Neural cell (in vitro differentiated cells): ENCODE data around the gene RPL38. TPM values are rescaled to one million over a fixed set of nuclear protein-coding genes. Genes with fewer than 3 reads are reported as not detected.

Experiments
- H2AFZ ChIP-seq: fragments of 200-600, 300-800 bp; sonication (generic), shearing (Covaris generic); 2 replicates; pipeline ENCODE4 v1.6.0; 2014; ENCODE audit warnings: low read depth, mild to moderate bottlenecking, antibody characterized with exemption, low read length, moderate library complexity
- H3F3A ChIP-seq: fragments of 200-600 bp; shearing (Covaris generic); 2 replicates; pipeline ENCODE4 v1.6.1; 2016; ENCODE audit warnings: mild to moderate bottlenecking, moderate library complexity, mixed read lengths, antibody characterized with exemption, low read length; ENCODE audit not compliant: insufficient read depth, poor library complexity, severe bottlenecking
- H3K27ac ChIP-seq: fragments of 200-600, 300-800 bp; sonication (generic), shearing (Covaris generic); 2 replicates; pipeline ENCODE4 v1.5.1; 2014; ENCODE audit warnings: mild to moderate bottlenecking, low read length, moderate library complexity
- H3K27me3 ChIP-seq: fragments of 300-800, 200-600 bp; sonication (generic), shearing (Covaris generic); 2 replicates; pipeline ENCODE4 v1.6.0; 2014; ENCODE audit warnings: mild to moderate bottlenecking, low read depth, low read length, moderate library complexity; ENCODE audit not compliant: insufficient read depth
- H3K36me3 ChIP-seq: fragments of 300-800, 200-600 bp; sonication (generic), shearing (Covaris generic); 2 replicates; pipeline ENCODE4 v1.5.1; 2014; ENCODE audit warnings: mild to moderate bottlenecking, antibody characterized with exemption, low read length, moderate library complexity; ENCODE audit not compliant: insufficient read depth
- H3K4me2 ChIP-seq: fragments of 300-800, 200-600 bp; sonication (generic), shearing (Covaris generic); 2 replicates; pipeline ENCODE4 v1.6.0; 2014; ENCODE audit warnings: mild to moderate bottlenecking, low read length
- H3K4me3 ChIP-seq: fragments of 300-800, 200-600 bp; sonication (generic), shearing (Covaris generic); 2 replicates; pipeline ENCODE4 v1.5.1; 2014; ENCODE audit warnings: mild to moderate bottlenecking, low read length, moderate library complexity
- H3K79me2 ChIP-seq: fragments of 200-600 bp; shearing (Covaris generic); replicated peaks from 2 replicates; pipeline ENCODE4 v1.6.0; 2014; ENCODE audit warnings: mild to moderate bottlenecking, low read length, moderate library complexity; ENCODE audit not compliant: insufficient read depth
- H3K9ac ChIP-seq: fragments of 300-800, 200-600 bp; sonication (generic), shearing (Covaris generic); 2 replicates; pipeline ENCODE4 v1.6.1; 2016; ENCODE audit warnings: mild to moderate bottlenecking, low read length, mixed read lengths
- H3K9me2 ChIP-seq: fragments of 200-600 bp; shearing (Covaris generic); 2 replicates; pipeline ENCODE4 v1.6.1; 2016; ENCODE audit warnings: mild to moderate bottlenecking, low read length, mixed read lengths; ENCODE audit not compliant: insufficient read depth
- H3K9me3 ChIP-seq: fragments of 200-600, 300-800 bp; sonication (generic), shearing (Covaris generic); 2 replicates; pipeline ENCODE4 v1.6.1; 2016; ENCODE audit warnings: mild to moderate bottlenecking, mixed run types, low read length, moderate library complexity, mixed read lengths
- H4K20me1 ChIP-seq: fragments of 200-600 bp; shearing (Covaris generic); 2 replicates; pipeline ENCODE4 v1.6.1; 2016; ENCODE audit warnings: mild to moderate bottlenecking, mixed run types; ENCODE audit not compliant: insufficient read depth
- EP300 ChIP-seq: fragments of 450-650 bp; conservative IDR thresholded peaks from 2 replicates; pipeline ENCODE4 v1.6.1; 2014; ENCODE audit warnings: antibody characterized with exemption, mild to moderate bottlenecking, moderate library complexity; ENCODE audit not compliant: poor library complexity, severe bottlenecking
- EZH2 ChIP-seq: fragments of 200-600, 300-800 bp; shearing (Covaris generic), sonication (generic); IDR thresholded peaks from 2 replicates; pipeline ENCODE4 v1.6.1; 2014; ENCODE audit warnings: antibody characterized with exemption, low read length, borderline replicate concordance, mild to moderate bottlenecking; ENCODE audit not compliant: insufficient read depth, poor library complexity, severe bottlenecking
- MXI1 ChIP-seq: fragments of 450-650 bp; conservative IDR thresholded peaks from 2 replicates; pipeline ENCODE4 v1.6.1; 2014; ENCODE audit warnings: antibody characterized with exemption, mild to moderate bottlenecking; ENCODE audit not compliant: poor library complexity, severe bottlenecking
- POLR2AphosphoS5 ChIP-seq: IDR thresholded peaks from 2 replicates; pipeline ENCODE4 v1.6.1; 2012
- RAD21 ChIP-seq: fragments of 450-650 bp; conservative IDR thresholded peaks from 2 replicates; pipeline ENCODE4 v1.6.1; 2014; ENCODE audit warnings: antibody characterized with exemption, mild to moderate bottlenecking, moderate library complexity
- SMC3 ChIP-seq: fragments of 450-650 bp; conservative IDR thresholded peaks from 2 replicates; pipeline ENCODE4 v1.6.1; 2014; ENCODE audit warnings: antibody characterized with exemption, mild to moderate bottlenecking, moderate library complexity; ENCODE audit not compliant: poor library complexity
- TAF1 ChIP-seq: IDR thresholded peaks from 2 replicates; pipeline ENCODE4 v1.6.1; 2012; ENCODE audit warnings: low read depth
- polyA plus RNA-seq: library from polyadenylated mRNA; depleted of rRNA; stranded (reverse); fragments of >200 nt; gene quantifications from 2 replicates; pipeline ENCODE4 v1.2.3, GENCODE V29; 2014
- TF ChIP-seq, protein P1 (sequence below): fragments of 450-650 bp; IDR thresholded peaks from 2 replicates; pipeline ENCODE4 v1.5.1; 2014; ENCODE audit warnings: antibody characterized with exemption, mild to moderate bottlenecking, moderate library complexity; ENCODE audit not compliant: poor library complexity, severe bottlenecking
- TF ChIP-seq, protein P2 (sequence below): IDR thresholded peaks from 2 replicates; pipeline ENCODE4 v1.6.1; 2012; ENCODE audit warnings: borderline replicate concordance

Gene RPL38
- polyA plus RNA-seq, 1 donor from 2014 or later: 378 TPM

DNA sequence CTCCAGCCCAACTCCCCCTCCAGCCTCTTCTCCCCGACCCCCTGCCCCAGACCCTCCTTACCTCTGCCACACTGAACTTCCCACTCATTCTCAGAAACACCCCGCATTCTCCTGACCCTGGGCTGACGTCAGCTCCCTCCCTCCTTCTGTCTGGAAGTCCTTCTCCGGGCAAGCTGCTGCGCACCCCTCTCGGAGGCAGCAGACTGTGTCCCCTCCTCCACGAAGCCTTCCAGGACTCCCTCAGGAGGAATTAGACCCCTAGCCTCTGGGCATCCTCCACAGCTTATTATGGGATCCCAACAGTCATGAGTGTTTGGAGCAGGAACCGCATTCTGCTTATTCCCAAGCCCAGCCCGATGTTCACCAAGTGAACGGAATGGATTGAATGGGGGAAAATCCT lies 3.4 kb upstream of the RPL38 start:
- Histone ChIP-seq H3K36me3 (no peaks in the 10 kb centered on the region), H3K79me2 (peaks cover 14% of the 10 kb centered on the region), H3K4me3 (no peak overlapping the region), H3K27me3 (no peaks in the 10 kb centered on the region), H3K27ac (no peak overlapping the region), H3F3A (no peaks in the 10 kb centered on the region), H3K9me3 (no peaks in the 10 kb centered on the region), H3K9me2 (no peaks in the 10 kb centered on the region), H4K20me1 (no peaks in the 10 kb centered on the region), H3K4me2 (no peak overlapping the region), H3K9ac (no peak overlapping the region), H2AFZ (no peak overlapping the region)
- TF ChIP-seq EP300 (no peak), TAF1 (no peak), MXI1 (no peak), RAD21 (no peak), POLR2AphosphoS5 (no peak), EZH2 (no peak), SMC3 (no peak)
- TF ChIP-seq, protein P1, sequence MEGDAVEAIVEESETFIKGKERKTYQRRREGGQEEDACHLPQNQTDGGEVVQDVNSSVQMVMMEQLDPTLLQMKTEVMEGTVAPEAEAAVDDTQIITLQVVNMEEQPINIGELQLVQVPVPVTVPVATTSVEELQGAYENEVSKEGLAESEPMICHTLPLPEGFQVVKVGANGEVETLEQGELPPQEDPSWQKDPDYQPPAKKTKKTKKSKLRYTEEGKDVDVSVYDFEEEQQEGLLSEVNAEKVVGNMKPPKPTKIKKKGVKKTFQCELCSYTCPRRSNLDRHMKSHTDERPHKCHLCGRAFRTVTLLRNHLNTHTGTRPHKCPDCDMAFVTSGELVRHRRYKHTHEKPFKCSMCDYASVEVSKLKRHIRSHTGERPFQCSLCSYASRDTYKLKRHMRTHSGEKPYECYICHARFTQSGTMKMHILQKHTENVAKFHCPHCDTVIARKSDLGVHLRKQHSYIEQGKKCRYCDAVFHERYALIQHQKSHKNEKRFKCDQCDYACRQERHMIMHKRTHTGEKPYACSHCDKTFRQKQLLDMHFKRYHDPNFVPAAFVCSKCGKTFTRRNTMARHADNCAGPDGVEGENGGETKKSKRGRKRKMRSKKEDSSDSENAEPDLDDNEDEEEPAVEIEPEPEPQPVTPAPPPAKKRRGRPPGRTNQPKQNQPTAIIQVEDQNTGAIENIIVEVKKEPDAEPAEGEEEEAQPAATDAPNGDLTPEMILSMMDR: no peak
- TF ChIP-seq, protein P2, sequence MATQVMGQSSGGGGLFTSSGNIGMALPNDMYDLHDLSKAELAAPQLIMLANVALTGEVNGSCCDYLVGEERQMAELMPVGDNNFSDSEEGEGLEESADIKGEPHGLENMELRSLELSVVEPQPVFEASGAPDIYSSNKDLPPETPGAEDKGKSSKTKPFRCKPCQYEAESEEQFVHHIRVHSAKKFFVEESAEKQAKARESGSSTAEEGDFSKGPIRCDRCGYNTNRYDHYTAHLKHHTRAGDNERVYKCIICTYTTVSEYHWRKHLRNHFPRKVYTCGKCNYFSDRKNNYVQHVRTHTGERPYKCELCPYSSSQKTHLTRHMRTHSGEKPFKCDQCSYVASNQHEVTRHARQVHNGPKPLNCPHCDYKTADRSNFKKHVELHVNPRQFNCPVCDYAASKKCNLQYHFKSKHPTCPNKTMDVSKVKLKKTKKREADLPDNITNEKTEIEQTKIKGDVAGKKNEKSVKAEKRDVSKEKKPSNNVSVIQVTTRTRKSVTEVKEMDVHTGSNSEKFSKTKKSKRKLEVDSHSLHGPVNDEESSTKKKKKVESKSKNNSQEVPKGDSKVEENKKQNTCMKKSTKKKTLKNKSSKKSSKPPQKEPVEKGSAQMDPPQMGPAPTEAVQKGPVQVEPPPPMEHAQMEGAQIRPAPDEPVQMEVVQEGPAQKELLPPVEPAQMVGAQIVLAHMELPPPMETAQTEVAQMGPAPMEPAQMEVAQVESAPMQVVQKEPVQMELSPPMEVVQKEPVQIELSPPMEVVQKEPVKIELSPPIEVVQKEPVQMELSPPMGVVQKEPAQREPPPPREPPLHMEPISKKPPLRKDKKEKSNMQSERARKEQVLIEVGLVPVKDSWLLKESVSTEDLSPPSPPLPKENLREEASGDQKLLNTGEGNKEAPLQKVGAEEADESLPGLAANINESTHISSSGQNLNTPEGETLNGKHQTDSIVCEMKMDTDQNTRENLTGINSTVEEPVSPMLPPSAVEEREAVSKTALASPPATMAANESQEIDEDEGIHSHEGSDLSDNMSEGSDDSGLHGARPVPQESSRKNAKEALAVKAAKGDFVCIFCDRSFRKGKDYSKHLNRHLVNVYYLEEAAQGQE: no peak

DNA sequence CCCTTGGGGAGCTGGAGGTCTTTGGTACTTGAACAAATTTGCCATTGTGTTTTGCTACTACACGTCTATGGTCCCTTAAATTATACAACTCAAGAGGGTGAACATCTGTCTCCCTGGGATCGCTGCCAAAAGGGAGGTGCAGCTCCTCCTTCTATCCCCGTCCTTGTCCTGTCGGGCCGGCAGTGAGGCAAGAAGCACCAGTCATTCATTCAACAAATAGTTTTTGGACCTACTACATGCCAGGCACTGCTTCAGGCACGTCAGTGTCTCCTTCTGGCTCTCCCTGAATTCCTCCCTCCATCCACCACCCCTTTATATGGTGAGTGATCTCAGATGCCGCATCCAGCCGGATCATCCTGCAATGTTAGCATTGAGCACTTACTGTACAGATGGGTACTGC lies 2.2 kb upstream of the RPL38 start:
- H4K20me1 ChIP-seq: no peaks in the 10 kb centered on the region
- no peaks in the 10 kb centered on the region for H3K27me3 ChIP-seq
- H3K9me2 ChIP-seq: no peaks in the 10 kb centered on the region
- no peaks in the 10 kb centered on the region for H3K36me3 ChIP-seq
- no peak overlapping the region for H3K4me3 ChIP-seq
- no peak overlapping the region for H3K4me2 ChIP-seq
- H3K79me2 ChIP-seq: peaks cover 25% of the 10 kb centered on the region
- no peak overlapping the region for H3K27ac ChIP-seq
- H3K9me3 ChIP-seq: no peaks in the 10 kb centered on the region
- H3F3A ChIP-seq: no peaks in the 10 kb centered on the region
- no peak for TF ChIP-seq RAD21
- TF ChIP-seq, protein P1: no peak
- no peak for TF ChIP-seq TAF1
- no peak for TF ChIP-seq MXI1
- TF ChIP-seq EZH2: no peak
- no peak for TF ChIP-seq EP300
- TF ChIP-seq SMC3: no peak
- TF ChIP-seq POLR2AphosphoS5: no peak
- TF ChIP-seq, protein P2: no peak
- H2AFZ ChIP-seq: no peak overlapping the region
- H3K9ac ChIP-seq: no peak overlapping the region
